Breast epithelium (tissue), 3 donors: ENCODE measurements around the gene PDE10A.

Experiments used
- CTCF ChIP-seq, 3 donors: fragments of 450-650 bp; IDR thresholded peaks; one replicate each; pipeline ENCODE4 v1.5.1; 2016 to 2017; ENCODE audit warnings: antibody characterized with exemption in 3 of 3, mild to moderate bottlenecking in 3 of 3, moderate library complexity in 3 of 3
- POLR2AphosphoS5 ChIP-seq, 3 donors: sonication (generic); formaldehyde crosslinking; IDR thresholded peaks; one replicate each; pipeline ENCODE4 v1.6.1; 2017; ENCODE audit warnings: antibody characterized with exemption in 3 of 3

DNA sequence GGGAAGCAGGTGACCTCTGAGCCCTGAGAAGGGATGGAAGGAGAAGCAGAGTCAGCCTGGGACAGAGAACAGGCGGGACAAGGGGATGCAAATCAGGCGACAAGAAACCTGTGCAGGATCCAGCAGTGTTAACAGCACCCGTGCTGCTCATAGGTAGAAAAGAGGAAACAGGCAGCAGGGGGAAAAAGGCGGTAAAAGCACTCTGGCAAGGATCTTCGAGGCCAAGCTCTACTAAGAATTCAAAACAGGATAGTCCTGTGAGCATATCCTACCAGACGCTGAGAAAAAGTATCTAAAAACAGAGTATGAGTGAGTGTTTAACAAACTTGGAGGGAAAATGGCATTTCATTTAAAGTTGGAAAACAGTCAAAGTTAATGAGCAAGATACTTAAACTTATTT, 370.4 kb downstream of the PDE10A start:
- TF ChIP-seq POLR2AphosphoS5 (IDR thresholded peaks at IDR 0.05) = no peak
- no peak for TF ChIP-seq CTCF (IDR thresholded peaks at IDR 0.05)
